Aorta (tissue), 5 donors: Measurements from ENCODE around the gene MAP4K4. TPM values are rescaled to one million over a fixed set of nuclear protein-coding genes. Genes with fewer than 3 reads are reported as not detected.

Experiments
- ATAC-seq: fragments of 200-7000 bp; cut with Tn5 transposase; one replicate; pipeline ENCODE4 v1.9.1; 2022; ENCODE audit warnings: moderate library complexity; ENCODE audit not compliant: low FRiP score
- DNase-seq, 2 donors: peaks; one replicate each; pipeline ENCODE4 v3.0.0-alpha.2; 2020
- H3K27ac ChIP-seq, 2 donors: one replicate each; pipeline ENCODE4 v1.5.1; 2013; ENCODE audit warnings: low read length in 2 of 2, mild to moderate bottlenecking in 2 of 2, moderate library complexity in 2 of 2, control low read depth in 1 of 2, inconsistent platforms in 1 of 2, low read depth in 1 of 2
- H3K27me3 ChIP-seq, 2 donors: one replicate each; pipeline ENCODE4 v1.6.1; 2013; ENCODE audit warnings: control low read depth in 1 of 2, low read length in 1 of 2, mild to moderate bottlenecking in 1 of 2, moderate library complexity in 1 of 2; ENCODE audit not compliant: insufficient read depth in 2 of 2, control insufficient read depth in 1 of 2
- H3K36me3 ChIP-seq, 2 donors: one replicate each; pipeline ENCODE4 v1.6.1; 2013; ENCODE audit warnings: control low read depth in 1 of 2, low read length in 1 of 2, mild to moderate bottlenecking in 1 of 2; ENCODE audit not compliant: insufficient read depth in 2 of 2, control insufficient read depth in 1 of 2
- H3K4me1 ChIP-seq, 2 donors: one replicate each; pipeline ENCODE4 v1.6.1; 2013; ENCODE audit warnings: low read length in 2 of 2, control low read depth in 1 of 2, mild to moderate bottlenecking in 1 of 2, moderate library complexity in 1 of 2; ENCODE audit not compliant: insufficient read depth in 2 of 2, control insufficient read depth in 1 of 2
- H3K4me3 ChIP-seq, 2 donors: one replicate each; pipeline ENCODE4 v1.5.1; 2013; ENCODE audit warnings: low read length in 2 of 2, control low read depth in 1 of 2, mild to moderate bottlenecking in 1 of 2
- H3K9me3 ChIP-seq: one replicate; pipeline ENCODE4 v1.6.1; 2013; ENCODE audit warnings: mild to moderate bottlenecking, low read length; ENCODE audit not compliant: control insufficient read depth
- WGBS, 2 donors: extraction: QIAGEN DNeasy Blood & Tissue Kit; methylation state at CpG; one replicate each; pipeline ENCODE4 v1.1.7; 2013; 5-methylcytosine and 5-hydroxymethylcytosine counted together
- intact Hi-C, 2 donors: fragments of 100-400 bp; cut with DNase I; formaldehyde crosslinking; loops; one replicate each; pipeline versions ENCODE4 v1.14.2 to v1.15.0; 2022
- polyA plus RNA-seq, 2 donors: library from polyadenylated mRNA; stranded (reverse); fragments of 200-250 nt; gene quantifications; one replicate each; pipeline ENCODE4 v1.2.3, GENCODE V29; 2013
- total RNA-seq, 2 donors: library from RNA; stranded (reverse); fragmentation: NEBNext Ultra II Directional; extraction: Animal tissue kit (Norgen Biotek cat#: 25700); gene quantifications; one replicate each; pipeline ENCODE4 v1.2.1, GENCODE V29; 2021
- donor health status: healthy with polysubstance abuse.
- donor health status: Bipolar disorder and iron deficiency.
- donor health status: DM: no; HTN: no; CAD: no.
- donor health status: DM: no; HTN: no; CAD: no.
- donor health status: DM: yes; HTN: yes; CAD: no.

MAP4K4 gene
- total and polyA plus RNA-seq, 4 donors, result 22.9 to 112 (median 58.5) TPM

GRCh38 chr2:101859604-101860003 lies 162.1 kb downstream of the MAP4K4 start:
- Histone ChIP-seq H3K9me3 (no peaks in the 10 kb centered on the region), H3K4me3 (no peak overlapping the region), H3K27ac (no peak overlapping the region), H3K27me3 (no peaks in the 10 kb centered on the region), H3K4me1 (peaks cover 0 to 2% of the 10 kb centered on the region in 2 donors), H3K36me3 (peaks cover 7 to 11% of the 10 kb centered on the region in 2 donors)
- WGBS, 2 donors, result 96 to 97% methylated on average over 16 of the region's 16 CpGs
- intact Hi-C loops, result no loop called here
- ATAC-seq, result no peak
- DNase-seq, result no peak

GRCh38 chr2:101860157-101860556 lies 162.7 kb downstream of the MAP4K4 start:
- intact Hi-C loops, result no loop called here
- DNase-seq, result no peak
- WGBS, 2 donors, result 62 to 68% methylated on average over 5 of the region's 5 CpGs

GRCh38 chr2:101860782-101861181 lies 163.3 kb downstream of the MAP4K4 start:
- no peak for ATAC-seq
- 91 to 93% methylated on average over 8 of the region's 8 CpGs for WGBS, 2 donors
- H3K9me3 ChIP-seq, result no peaks in the 10 kb centered on the region
- peaks cover 9 to 13% of the 10 kb centered on the region in 2 donors for H3K36me3 ChIP-seq
- no peak overlapping the region for H3K27ac ChIP-seq
- intact Hi-C loops, result no loop called here
- DNase-seq, result no peak
- no peaks in the 10 kb centered on the region for H3K27me3 ChIP-seq
- peaks cover 0 to 2% of the 10 kb centered on the region in 2 donors for H3K4me1 ChIP-seq
- H3K4me3 ChIP-seq, result no peak overlapping the region

More at GRCh38 chr2:101860157-101860556, 162.7 kb downstream of the MAP4K4 start:
- H3K36me3 ChIP-seq, result peaks cover 7 to 11% of the 10 kb centered on the region in 2 donors
- no peaks in the 10 kb centered on the region for H3K27me3 ChIP-seq
- no peak overlapping the region for H3K4me3 ChIP-seq
- peaks cover 0 to 2% of the 10 kb centered on the region in 2 donors for H3K4me1 ChIP-seq
- no peaks in the 10 kb centered on the region for H3K9me3 ChIP-seq
- no peak overlapping the region for H3K27ac ChIP-seq
- ATAC-seq, result no peak

GRCh38 chr2:101861382-101861781 lies 163.9 kb downstream of the MAP4K4 start:
- WGBS, 2 donors, result 92 to 93% methylated on average over 4 of the region's 4 CpGs
- peaks cover 11% of the 10 kb centered on the region in 2 donors for H3K36me3 ChIP-seq
- intact Hi-C loops, result no loop called here
- no peak for DNase-seq
- H3K9me3 ChIP-seq, result no peaks in the 10 kb centered on the region
- no peak overlapping the region for H3K4me3 ChIP-seq
- peaks cover 0 to 2% of the 10 kb centered on the region in 2 donors for H3K4me1 ChIP-seq
- no peak overlapping the region for H3K27ac ChIP-seq
- no peak for ATAC-seq
- no peaks in the 10 kb centered on the region for H3K27me3 ChIP-seq

GRCh38 chr2:101863534-101863933 lies 166.0 kb downstream of the MAP4K4 start:
- Histone ChIP-seq H3K27me3 (no peaks in the 10 kb centered on the region), H3K4me3 (no peak overlapping the region), H3K9me3 (no peaks in the 10 kb centered on the region), H3K27ac (no peak overlapping the region), H3K36me3 (peaks cover 11 to 14% of the 10 kb centered on the region in 2 donors), H3K4me1 (no peaks in the 10 kb centered on the region)
- DNase-seq, result no peak
- intact Hi-C loops, result no loop called here
- 91 to 93% methylated on average over 7 of the region's 7 CpGs for WGBS, 2 donors
- ATAC-seq, result no peak

GRCh38 chr2:101864426-101864825 lies 166.9 kb downstream of the MAP4K4 start:
- 73 to 78% methylated on average over 1 of the region's 1 CpG for WGBS, 2 donors
- Histone ChIP-seq H3K27ac (no peak overlapping the region), H3K4me1 (no peaks in the 10 kb centered on the region), H3K9me3 (no peaks in the 10 kb centered on the region), H3K4me3 (no peak overlapping the region), H3K36me3 (peaks cover 7 to 11% of the 10 kb centered on the region in 2 donors), H3K27me3 (no peaks in the 10 kb centered on the region)
- intact Hi-C loops, result no loop called here
- no peak for ATAC-seq
- DNase-seq, result no peak

- H3K4me1 ChIP-seq, result no peaks in the 10 kb centered on the region
- H3K27me3 ChIP-seq, result no peaks in the 10 kb centered on the region
- no peak overlapping the region for H3K27ac ChIP-seq
- H3K36me3 ChIP-seq, result peaks cover 11 to 13% of the 10 kb centered on the region in 2 donors
- H3K9me3 ChIP-seq, result no peaks in the 10 kb centered on the region
- H3K4me3 ChIP-seq, result no peak overlapping the region
- no peak for DNase-seq
- intact Hi-C loops, result no loop called here
- no peak for ATAC-seq
- WGBS, 2 donors, result 74 to 83% methylated on average over 5 of the region's 5 CpGs
Observed at GRCh38 chr2:101868525-101868924, 171.0 kb downstream of the MAP4K4 start.

GRCh38 chr2:101869527-101869926 lies 172.0 kb downstream of the MAP4K4 start:
- intact Hi-C loops, result no loop called here
- H3K27me3 ChIP-seq, result no peaks in the 10 kb centered on the region
- peaks cover 13 to 15% of the 10 kb centered on the region in 2 donors for H3K36me3 ChIP-seq
- DNase-seq (no peak), ATAC-seq (no peak)
- H3K9me3 ChIP-seq, result no peaks in the 10 kb centered on the region
- no peak overlapping the region for H3K27ac ChIP-seq
- no peaks in the 10 kb centered on the region for H3K4me1 ChIP-seq
- WGBS, 2 donors, result 91 to 93% methylated on average over 15 of the region's 15 CpGs
- no peak overlapping the region for H3K4me3 ChIP-seq

- intact Hi-C loops, result no loop called here
Observed at GRCh38 chr2:101870444-101870843, 172.9 kb downstream of the MAP4K4 start.

More at GRCh38 chr2:101870444-101870843, 172.9 kb downstream of the MAP4K4 start:
- Histone ChIP-seq H3K9me3 (no peaks in the 10 kb centered on the region), H3K4me3 (no peak overlapping the region), H3K27ac (no peak overlapping the region), H3K36me3 (peaks cover 13 to 17% of the 10 kb centered on the region in 2 donors), H3K4me1 (no peaks in the 10 kb centered on the region), H3K27me3 (no peaks in the 10 kb centered on the region)
- WGBS, 2 donors, result 94 to 96% methylated on average over 11 of the region's 11 CpGs
- no peak for DNase-seq
- ATAC-seq, result no peak
